GM21360 (cell line): ENCODE data around the gene BPNT1.
"Not testable (repeated sequence)": the region's sequence is repeated elsewhere in the genome, so short reads cannot be mapped to it uniquely, and the experiment has no call there.

Experiments
- ATAC-seq: cut with Tn5 transposase; IDR thresholded peaks from one replicate; pipeline ENCODE4 v1.9.1; 2021; ENCODE audit warnings: mild to moderate bottlenecking, moderate library complexity; ENCODE audit not compliant: unreplicated experiment

Gene BPNT1

DNA sequence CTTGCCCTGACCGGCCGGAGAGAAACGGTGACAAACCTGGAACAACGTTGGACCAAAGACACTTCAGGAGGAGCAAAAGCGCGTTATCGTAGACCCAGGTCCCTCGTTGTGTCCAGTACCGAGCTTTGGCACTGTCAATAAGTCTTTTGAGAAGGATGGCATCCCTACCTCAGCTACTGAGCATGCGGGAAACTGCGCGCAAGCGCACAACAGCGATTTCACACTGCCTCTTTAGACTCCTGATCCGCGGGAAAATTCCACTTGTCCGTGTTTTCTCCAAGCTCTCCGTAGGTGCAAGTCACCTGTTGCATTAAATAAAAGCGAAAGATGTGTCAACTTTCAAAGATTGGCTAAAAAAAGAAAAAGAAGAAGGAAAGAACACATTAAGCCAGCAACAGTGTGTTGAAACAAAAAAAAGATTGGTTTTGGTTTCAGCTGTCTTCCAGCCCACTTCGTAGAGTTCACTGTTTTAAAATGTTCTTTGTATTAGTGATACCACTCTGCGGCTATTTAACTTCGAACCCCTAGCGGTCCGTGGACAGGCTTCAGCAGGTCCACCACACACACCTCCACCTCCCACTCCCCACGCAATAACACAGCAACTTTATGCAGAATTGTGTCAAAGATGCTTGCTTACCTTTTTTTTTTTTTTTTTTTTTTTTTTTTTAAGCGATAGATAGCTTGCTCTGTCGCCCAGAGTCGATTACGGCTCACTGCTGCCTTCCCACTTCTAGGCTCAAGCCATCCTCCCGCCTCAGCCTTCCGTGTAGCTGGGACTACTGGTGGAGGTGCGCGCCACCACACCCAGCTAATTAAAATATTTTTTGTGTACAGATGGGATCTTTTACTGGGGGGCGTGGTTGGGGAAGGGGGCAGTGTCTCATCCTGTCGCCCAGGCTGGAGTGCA lies at the start of gene BPNT1:
TSS of gene BPNT1 (minus strand) at position 139 of the 907 bp plus-strand sequence. CDS start 9,942 bp downstream, outside the sequence.
- peak; percentile 60 for ATAC-seq

GRCh38 chr1:220137019-220137786 lies 47.6 kb upstream of the BPNT1 start:
- ATAC-seq: no peak

GRCh38 chr1:220135755-220136154 lies 46.2 kb upstream of the BPNT1 start:
- ATAC-seq: no peak

GRCh38 chr1:220129479-220130210 lies 40.1 kb upstream of the BPNT1 start:
- ATAC-seq: no peak

GRCh38 chr1:220127076-220127475 lies 37.5 kb upstream of the BPNT1 start:
- no peak for ATAC-seq

- ATAC-seq: no peak
Measured at GRCh38 chr1:220124542-220124941, 35.0 kb upstream of the BPNT1 start.

- ATAC-seq: no peak
Measured at GRCh38 chr1:220123889-220124288, 34.3 kb upstream of the BPNT1 start.

- ATAC-seq: no peak
Measured at GRCh38 chr1:220123066-220123465, 33.5 kb upstream of the BPNT1 start.

DNA sequence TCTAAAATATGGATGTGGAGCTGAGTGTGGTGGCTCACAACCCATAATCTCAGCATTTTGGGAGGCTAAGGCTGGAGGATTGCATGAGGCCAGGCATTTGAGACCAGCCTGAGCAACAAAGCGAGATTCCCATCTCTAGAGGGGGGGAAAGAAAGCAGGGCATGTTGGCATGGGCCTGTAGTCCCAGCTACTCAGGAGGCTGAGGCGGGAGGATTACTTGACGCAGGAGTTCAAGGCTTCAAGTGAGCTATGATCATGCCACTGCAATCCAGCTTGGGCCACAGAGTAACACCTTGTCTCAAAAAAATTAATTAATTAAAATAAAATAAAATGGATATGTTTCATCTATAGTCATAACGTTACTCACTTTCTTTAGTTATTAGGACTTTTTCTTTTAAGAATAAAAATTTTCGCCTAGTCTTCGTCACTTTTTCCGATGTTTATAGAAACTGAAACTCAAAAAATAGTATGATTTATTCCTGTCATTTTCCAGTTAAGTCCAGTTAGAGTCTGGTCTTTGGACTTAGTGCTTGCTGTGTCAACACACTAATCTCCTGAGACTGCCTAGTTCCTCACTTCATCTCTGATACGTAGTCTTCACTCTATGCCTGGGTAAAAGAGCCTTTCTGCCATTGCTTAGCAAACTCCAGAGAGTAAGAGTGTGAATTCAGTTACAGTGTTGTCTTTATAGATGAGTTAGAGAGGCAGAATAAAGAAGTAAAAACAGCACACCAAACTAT lies 32.4 kb upstream of the BPNT1 start:
- ATAC-seq: no peak

DNA sequence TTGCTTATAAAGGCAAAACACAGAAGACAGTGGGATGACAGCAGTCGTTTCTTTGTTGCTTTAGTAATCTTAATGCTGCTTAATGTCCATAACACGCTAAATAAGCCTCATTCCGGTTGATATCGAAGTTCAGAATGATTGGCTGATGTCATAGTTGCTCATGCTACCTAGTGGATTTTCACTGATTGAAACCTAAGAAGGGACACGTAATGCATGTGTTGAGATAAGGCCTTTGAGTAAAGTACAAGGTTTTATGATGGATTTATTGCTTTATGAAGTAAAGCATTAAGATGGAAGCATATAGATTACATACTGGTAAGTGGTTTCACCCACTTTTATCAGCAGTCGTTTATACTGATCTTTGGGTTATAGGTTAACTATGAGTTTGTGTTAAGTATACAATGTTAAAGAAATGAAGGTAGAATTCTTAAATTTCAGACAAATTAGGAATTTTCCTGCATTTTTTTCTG lies 29.5 kb upstream of the BPNT1 start:
- no peak for ATAC-seq

DNA sequence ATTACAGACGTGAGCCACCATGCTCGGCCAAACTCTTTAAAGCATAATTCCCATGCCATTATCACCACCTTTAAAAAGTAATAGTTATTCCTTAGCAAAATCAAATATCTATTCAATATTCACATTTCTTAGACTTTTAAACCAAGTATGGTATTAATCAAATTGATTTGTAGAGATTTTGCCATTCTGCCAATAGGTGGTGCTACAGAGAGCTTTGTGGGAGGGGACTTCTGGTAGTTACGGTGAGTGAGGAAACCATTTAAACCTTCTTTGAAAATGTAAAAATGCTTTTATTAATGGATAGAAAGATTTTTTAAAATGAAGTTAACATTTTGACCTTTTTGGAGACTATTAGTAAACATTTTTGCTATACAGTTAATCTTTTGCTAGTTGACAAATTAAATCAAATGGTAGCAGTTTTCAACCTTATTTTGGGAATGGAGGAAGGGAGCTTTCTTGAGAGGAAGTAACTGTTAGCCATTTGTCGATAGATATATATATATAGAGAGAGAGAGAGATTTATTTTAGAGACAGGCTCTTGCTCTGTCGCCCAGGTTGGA lies 23.6 kb upstream of the BPNT1 start:
- ATAC-seq: peak; percentile 46

DNA sequence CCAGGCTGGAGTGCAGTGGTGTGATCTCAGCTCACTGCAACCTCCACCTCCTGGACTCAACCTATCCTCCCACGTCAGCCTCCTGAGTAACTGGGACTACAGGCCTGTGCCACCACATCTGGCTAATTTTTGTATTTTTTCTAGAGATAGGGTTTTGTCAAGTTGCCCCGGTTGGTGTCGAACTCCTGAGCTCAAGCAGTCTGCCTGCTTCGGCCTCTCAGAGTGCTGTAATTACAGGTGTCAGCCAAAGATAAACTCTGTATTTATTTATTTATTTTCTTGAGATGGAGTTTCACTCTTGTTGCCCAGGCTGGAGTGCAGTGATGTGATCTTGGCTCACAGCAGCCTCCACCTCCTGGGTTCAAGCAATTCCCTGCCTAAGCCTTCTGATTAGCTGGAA lies 23.0 kb upstream of the BPNT1 start:
- ATAC-seq: not testable (repeated sequence)

DNA sequence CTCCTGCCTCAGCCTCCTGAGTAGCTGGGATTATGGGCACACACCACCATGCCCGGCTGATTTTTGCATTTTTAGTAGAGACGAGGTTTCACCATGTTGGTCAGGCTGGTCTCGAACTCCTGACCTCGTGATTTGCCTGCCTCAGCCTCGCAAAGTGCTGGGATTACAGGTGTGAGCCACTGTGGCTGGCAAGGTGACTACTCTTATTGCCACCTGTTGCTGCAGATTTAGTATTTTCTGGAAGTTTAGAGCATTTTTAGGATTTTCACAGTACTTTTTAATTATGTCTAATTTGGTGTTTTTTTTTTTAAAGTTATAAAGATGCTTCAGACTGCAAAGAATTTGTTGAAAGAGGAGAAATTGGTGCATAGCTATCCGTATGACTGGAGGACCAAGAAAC lies 20.9 kb upstream of the BPNT1 start:
- ATAC-seq: not testable (repeated sequence)

DNA sequence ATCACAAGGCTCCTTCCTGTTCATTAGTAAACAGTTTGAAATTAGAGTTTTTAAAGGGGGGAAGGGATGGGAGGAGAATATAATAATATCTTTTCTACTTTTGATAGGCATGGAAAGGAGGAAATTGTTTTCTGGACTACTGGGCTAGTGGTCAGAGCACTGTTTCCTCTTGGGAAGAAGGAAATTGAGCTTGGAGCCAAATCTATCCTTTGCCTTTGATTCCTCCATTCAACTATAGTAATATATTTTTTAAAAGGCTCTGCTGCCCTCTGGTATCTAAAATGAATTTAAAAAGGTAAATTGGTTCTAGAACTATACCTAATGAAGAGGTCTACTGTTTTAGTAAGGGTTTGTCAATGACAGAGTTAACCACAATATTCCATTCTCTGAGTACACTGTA lies 10.2 kb upstream of the BPNT1 start:
- no peak for ATAC-seq

DNA sequence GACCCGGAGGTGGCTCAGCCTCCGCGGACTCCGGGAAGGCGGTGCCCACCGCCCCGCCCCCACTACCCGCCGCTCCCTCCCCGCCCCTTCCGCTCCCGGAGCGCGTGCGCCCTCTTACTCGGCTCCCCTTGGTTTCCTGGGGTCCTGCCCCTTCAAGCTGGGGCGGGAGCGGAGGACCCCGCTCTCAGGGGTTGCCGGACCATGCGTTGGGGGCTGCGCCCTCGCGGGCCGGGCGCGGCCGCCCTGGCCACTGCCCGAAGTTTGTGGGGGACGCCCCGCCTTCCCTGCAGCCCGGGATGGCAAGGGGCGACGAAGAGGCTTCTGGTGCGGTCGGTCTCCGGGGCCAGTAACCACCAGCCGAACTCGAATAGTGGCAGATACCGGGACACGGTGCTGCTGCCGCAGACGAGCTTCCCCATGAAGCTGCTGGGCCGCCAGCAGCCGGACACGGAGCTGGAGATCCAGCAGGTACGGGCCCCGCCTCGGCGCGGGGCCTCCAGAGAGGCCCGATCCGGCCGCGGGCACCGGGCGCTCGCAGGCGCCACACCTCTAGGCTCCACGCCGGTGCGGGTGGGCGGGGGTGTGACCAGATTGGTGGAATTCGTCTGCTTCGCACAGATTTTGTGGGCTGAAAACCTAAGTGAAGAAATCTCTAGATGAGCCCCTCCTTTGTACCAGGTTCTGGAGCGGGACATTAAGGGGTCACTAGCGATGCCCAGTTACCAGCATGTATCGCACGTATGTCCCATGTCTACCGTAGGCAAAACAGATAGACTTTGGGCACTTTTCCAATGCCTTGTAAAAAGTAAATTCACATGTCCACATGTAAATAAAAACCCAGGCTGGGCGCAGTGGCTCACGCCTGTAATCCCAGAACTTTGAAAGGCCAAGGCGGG lies 4.7 kb upstream of the BPNT1 start, which contains the start of gene IARS2:
TSS of gene IARS2 (plus strand) at position 117 of the 896 bp plus-strand sequence. CDS start at position 202, 85 bp downstream.
- ATAC-seq: peak; percentile 48

GRCh38 chr1:220093361-220094015 lies 3.9 kb upstream of the BPNT1 start:
- peak; percentile 15 for ATAC-seq

- no peak for ATAC-seq
Measured at GRCh38 chr1:220092694-220093093, 3.1 kb upstream of the BPNT1 start.

- peak; percentile 50 for ATAC-seq
Measured at GRCh38 chr1:220086261-220086686, 3.3 kb downstream of the BPNT1 start.
